A549 (cell line): Measurements from ENCODE around the gene FSTL5. TPM values are rescaled to one million over a fixed set of nuclear protein-coding genes. Genes with fewer than 3 reads are reported as not detected.

Source experiments
- ATAC-seq, 2 experiments: fragments of 200-7000 bp in 1 of 2; fragments of >200 bp in 1 of 2; cut with Nextera tagmentation in 1 of 2; cut with Tn5 transposase in 1 of 2; 3 replicates each; pipeline versions ENCODE4 v1.8.0 to v1.9.1; 2018 to 2020; ENCODE audit warnings: mild to moderate bottlenecking in 1 of 2, moderate library complexity in 1 of 2
- CTCF ChIA-PET: fragments of 300-600 bp; sonication (Branson Sonifier 250); formaldehyde crosslinking; extraction: SDS; loops from one replicate; lab custom pipeline; 2021; ENCODE audit warnings: antibody characterized with exemption, inconsistent platforms; lab: Yijun Ruan, JAX
- POLR2A ChIA-PET: fragments of 350-600 bp; formaldehyde crosslinking; extraction: SDS; loops from one replicate; lab custom pipeline; 2021; ENCODE audit warnings: antibody characterized with exemption, inconsistent platforms; lab: Yijun Ruan, JAX
- DNase-seq, 2 experiments: peaks; one replicate each; pipeline versions ENCODE4 v3.0.0 to v3.0.0-alpha.2; 2011 to 2016; ENCODE audit warnings: low read depth in 1 of 2, low spot score in 1 of 2
- FAIRE-seq: peaks from 2 replicates; lab custom pipeline; 2011; peaks lifted over from hg19 to GRCh38; lab: Jason Lieb, UNC
- H3K27ac ChIP-seq, 2 experiments: fragments of >200 bp; sonication (Bioruptor Twin); formaldehyde crosslinking; 3 replicates each; pipeline ENCODE4 v1.5.1; 2016 to 2017
- H3K4me1 ChIP-seq: fragments of >200 bp; sonication (Bioruptor Twin); formaldehyde crosslinking; 3 replicates; pipeline ENCODE4 v1.6.1; 2016
- H3K4me2 ChIP-seq: fragments of >200 bp; sonication (Bioruptor Twin); formaldehyde crosslinking; 3 replicates; pipeline ENCODE4 v1.6.1; 2016
- H3K4me3 ChIP-seq: fragments of >200 bp; sonication (Bioruptor Twin); formaldehyde crosslinking; 3 replicates; pipeline ENCODE4 v1.5.1; 2016
- H3K9me3 ChIP-seq: fragments of >200 bp; sonication (Bioruptor Twin); formaldehyde crosslinking; 3 replicates; pipeline ENCODE4 v1.6.1; 2016
- ATOH8 ChIP-seq: fragments of 250-450 bp; sonication (Bioruptor Pico); IDR thresholded peaks from 2 replicates; pipeline ENCODE4 v1.5.0; 2020; ENCODE audit warnings: low read depth, mild to moderate bottlenecking, moderate library complexity
- BHLHE40 ChIP-seq: IDR thresholded peaks from 2 replicates; pipeline ENCODE4 v1.6.1; 2012; ENCODE audit warnings: low read depth, low read length, inconsistent platforms
- CHD2 ChIP-seq: fragments of 150-350 bp; IDR thresholded peaks from 2 replicates; pipeline ENCODE4 v1.6.1; 2014; ENCODE audit warnings: low read length; ENCODE audit not compliant: partially characterized antibody
- CHD4 ChIP-seq: fragments of 200-600 bp; sonication (generic); IDR thresholded peaks from 2 replicates; pipeline ENCODE4 v1.6.1; 2016; ENCODE audit warnings: antibody characterized with exemption, mild to moderate bottlenecking, borderline replicate concordance
- EHF ChIP-seq: fragments of 250-450 bp; sonication (Bioruptor Pico); IDR thresholded peaks from 2 replicates; pipeline ENCODE4 v1.5.0; 2020; ENCODE audit warnings: mild to moderate bottlenecking
- ESRRA ChIP-seq: fragments of 150-350 bp; IDR thresholded peaks from 2 replicates; pipeline ENCODE4 v1.6.1; 2014; ENCODE audit warnings: mild to moderate bottlenecking, low read length, borderline replicate concordance
- FOSL2 ChIP-seq, 2 experiments: fragments of 450-650 bp in 1 of 2; fragments of >200 bp in 1 of 2; sonication (Bioruptor Twin) in 1 of 2; formaldehyde crosslinking; IDR thresholded peaks; 2 replicates each; pipeline versions ENCODE4 v1.5.0 to v1.6.1; 2016 to 2020; ENCODE audit warnings: mild to moderate bottlenecking in 1 of 2, moderate library complexity in 1 of 2
- HES2 ChIP-seq: fragments of >200 bp; sonication (Bioruptor Twin); formaldehyde crosslinking; IDR thresholded peaks from 2 replicates; pipeline ENCODE4 v1.6.1; 2016
- HMGXB4 ChIP-seq: fragments of 250-450 bp; sonication (Bioruptor Pico); IDR thresholded peaks from 2 replicates; pipeline ENCODE4 v1.5.0; 2021; ENCODE audit warnings: mild to moderate bottlenecking, moderate library complexity, borderline replicate concordance
- JUN ChIP-seq, 2 experiments: fragments of >200 bp; sonication (Bioruptor Twin); formaldehyde crosslinking; IDR thresholded peaks; 2 replicates in 1 of 2; 3 replicates in 1 of 2; pipeline ENCODE4 v1.6.1; 2016 to 2017
- JUNB ChIP-seq: fragments of >200 bp; sonication (Bioruptor Twin); formaldehyde crosslinking; IDR thresholded peaks from 2 replicates; pipeline ENCODE4 v1.6.1; 2016
- MAFK ChIP-seq: fragments of 450-650 bp; IDR thresholded peaks from 2 replicates; pipeline ENCODE4 v1.6.1; 2014; ENCODE audit not compliant: partially characterized antibody
- NFE2L2 ChIP-seq: fragments of 150-350 bp; conservative IDR thresholded peaks from 2 replicates; pipeline ENCODE4 v1.6.1; 2014; ENCODE audit warnings: low read length
- NR3C1 ChIP-seq: fragments of >200 bp; sonication (Bioruptor Twin); formaldehyde crosslinking; IDR thresholded peaks from 3 replicates; pipeline ENCODE4 v1.6.1; 2017
- PBX3 ChIP-seq: IDR thresholded peaks from 2 replicates; pipeline ENCODE4 v1.6.1; 2012
- RAD21 ChIP-seq, 2 experiments: fragments of >200 bp in 1 of 2; sonication (Bioruptor Twin) in 1 of 2; formaldehyde crosslinking in 1 of 2; IDR thresholded peaks in 1 of 2; conservative IDR thresholded peaks in 1 of 2; 2 replicates in 1 of 2; 3 replicates in 1 of 2; pipeline ENCODE4 v1.6.1; 2012 to 2018; ENCODE audit warnings: inconsistent platforms in 1 of 2
- REST ChIP-seq: fragments of 200-600 bp; sonication (generic); IDR thresholded peaks from 2 replicates; pipeline ENCODE4 v1.6.1; 2016; ENCODE audit warnings: antibody characterized with exemption, mild to moderate bottlenecking, moderate library complexity
- RNF2 ChIP-seq: fragments of 200-600 bp; sonication (generic); IDR thresholded peaks from 2 replicates; pipeline ENCODE4 v1.6.1; 2016; ENCODE audit warnings: low read depth, mild to moderate bottlenecking, antibody characterized with exemption, moderate library complexity, borderline replicate concordance
- TFCP2L1 ChIP-seq: fragments of 250-450 bp; sonication (Bioruptor Pico); IDR thresholded peaks from 2 replicates; pipeline ENCODE4 v1.5.0; 2021; ENCODE audit warnings: mild to moderate bottlenecking
- TP53 ChIP-seq: fragments of 250-450 bp; sonication (Bioruptor Pico); IDR thresholded peaks from 2 replicates; pipeline ENCODE4 v1.5.0; 2021; ENCODE audit warnings: mild to moderate bottlenecking, moderate library complexity
- ZC3H11A ChIP-seq: fragments of 450-650 bp; IDR thresholded peaks from 2 replicates; pipeline ENCODE4 v1.6.1; 2014; ENCODE audit warnings: antibody characterized with exemption, mild to moderate bottlenecking
- ZNF302 ChIP-seq: fragments of 250-450 bp; sonication (Bioruptor Pico); IDR thresholded peaks from 2 replicates; pipeline ENCODE4 v1.9.0; 2021; ENCODE audit warnings: inconsistent platforms, mild to moderate bottlenecking, moderate library complexity
- WGBS: methylation state at CpG from one replicate; pipeline ENCODE4 v1.1.6; 2017; ENCODE audit errors: missing lambda C conversion rate; 5-methylcytosine and 5-hydroxymethylcytosine counted together
- polyA plus RNA-seq, 4 experiments: library from polyadenylated mRNA; depleted of rRNA in 3 of 4; stranded (reverse); fragments of >200 nt; fragmentation: RNase III in 1 of 4; extraction: RNeasy Plus Mini Kit Qiagen cat#74134 plus additional on column Dnase treatment in 1 of 4; gene quantifications; 2 replicates in 3 of 4; 3 replicates in 1 of 4; pipeline ENCODE4 v1.2.3, GENCODE V29; 2011 to 2017
- TF ChIP-seq, protein P1 (sequence below): fragments of 450-650 bp; IDR thresholded peaks from 2 replicates; pipeline ENCODE4 v1.6.1; 2014; ENCODE audit warnings: antibody characterized with exemption
- TF ChIP-seq, protein P2 (sequence below): IDR thresholded peaks from 2 replicates; pipeline ENCODE4 v1.6.1; 2012; ENCODE audit warnings: low read depth, borderline replicate concordance

FSTL5 gene
- polyA plus RNA-seq, 2 of the 4 experiments (the other 2 are of a cell fraction): 0.06 to 0.10 TPM

DNA sequence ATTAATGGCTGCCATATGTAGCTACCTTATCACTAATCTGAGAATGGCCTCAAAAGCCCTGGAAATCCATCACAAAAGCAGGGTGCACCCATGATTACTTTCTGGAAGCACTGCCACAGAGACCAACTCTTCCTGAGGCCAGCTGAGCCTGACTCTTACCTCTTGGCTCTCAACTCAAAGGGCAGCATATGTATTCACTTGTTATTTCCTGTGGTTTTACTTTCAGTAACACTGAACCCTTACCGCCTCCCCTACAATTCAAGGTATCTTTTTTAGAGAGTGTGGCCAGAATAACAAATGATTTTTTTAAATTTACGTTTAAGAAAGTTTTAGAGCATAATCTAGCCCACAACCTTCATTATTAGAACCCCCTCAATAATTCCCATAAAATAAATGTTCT lies 434.9 kb downstream of the FSTL5 start:
- WGBS: 48% methylated on average over 2 of the region's 2 CpGs
- H3K27ac ChIP-seq: no peak overlapping the region
- POLR2A ChIA-PET: no interaction called here
- FAIRE-seq (no peak), DNase-seq (no peak), ATAC-seq (no peak)
- TF ChIP-seq ZC3H11A: no peak
- TF ChIP-seq FOSL2 (IDR thresholded peaks at IDR 0.05): no peak
- TF ChIP-seq FOSL2 (CRISPR knock-in tag; IDR thresholded peaks at IDR 0.05): no peak
- TF ChIP-seq NFE2L2: no peak
- no peak for TF ChIP-seq NR3C1
- TF ChIP-seq TP53 (CRISPR knock-in tag): no peak
- no peak for TF ChIP-seq BHLHE40
- TF ChIP-seq, protein P1, sequence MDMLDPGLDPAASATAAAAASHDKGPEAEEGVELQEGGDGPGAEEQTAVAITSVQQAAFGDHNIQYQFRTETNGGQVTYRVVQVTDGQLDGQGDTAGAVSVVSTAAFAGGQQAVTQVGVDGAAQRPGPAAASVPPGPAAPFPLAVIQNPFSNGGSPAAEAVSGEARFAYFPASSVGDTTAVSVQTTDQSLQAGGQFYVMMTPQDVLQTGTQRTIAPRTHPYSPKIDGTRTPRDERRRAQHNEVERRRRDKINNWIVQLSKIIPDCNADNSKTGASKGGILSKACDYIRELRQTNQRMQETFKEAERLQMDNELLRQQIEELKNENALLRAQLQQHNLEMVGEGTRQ: no peak
- TF ChIP-seq PBX3: no peak
- no peaks in the 10 kb centered on the region for H3K9me3 ChIP-seq
- no peak overlapping the region for H3K4me2 ChIP-seq
- no peaks in the 10 kb centered on the region for H3K4me1 ChIP-seq
- CTCF ChIA-PET: no interaction called here
- H3K4me3 ChIP-seq: no peak overlapping the region

GRCh38 chr4:161721947-161722346 lies 441.9 kb downstream of the FSTL5 start:
- ATAC-seq: no peak
- no peaks in the 10 kb centered on the region for H3K9me3 ChIP-seq
- no peak for FAIRE-seq
- no peak for DNase-seq
- POLR2A ChIA-PET: no interaction called here
- H3K4me3 ChIP-seq: no peak overlapping the region
- no peak overlapping the region for H3K4me2 ChIP-seq
- TF ChIP-seq, protein P2, sequence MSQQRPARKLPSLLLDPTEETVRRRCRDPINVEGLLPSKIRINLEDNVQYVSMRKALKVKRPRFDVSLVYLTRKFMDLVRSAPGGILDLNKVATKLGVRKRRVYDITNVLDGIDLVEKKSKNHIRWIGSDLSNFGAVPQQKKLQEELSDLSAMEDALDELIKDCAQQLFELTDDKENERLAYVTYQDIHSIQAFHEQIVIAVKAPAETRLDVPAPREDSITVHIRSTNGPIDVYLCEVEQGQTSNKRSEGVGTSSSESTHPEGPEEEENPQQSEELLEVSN: no peak
- TF ChIP-seq NFE2L2: no peak
- TF ChIP-seq JUN (IDR thresholded peaks at IDR 0.05): no peak
- TF ChIP-seq TFCP2L1 (CRISPR knock-in tag): no peak
- no peak for TF ChIP-seq RNF2
- TF ChIP-seq ESRRA: no peak
- no peak for TF ChIP-seq REST
- no peak for TF ChIP-seq MAFK
- no peak for TF ChIP-seq HES2
- no peak for TF ChIP-seq HMGXB4
- TF ChIP-seq TP53 (CRISPR knock-in tag): no peak
- TF ChIP-seq RAD21 (conservative IDR thresholded peaks at IDR 0.05 in 1 of 2, IDR thresholded peaks at IDR 0.05 in 1 of 2): no peak
- TF ChIP-seq ZNF302 (CRISPR knock-in tag): no peak
- TF ChIP-seq CHD4: no peak
- TF ChIP-seq ATOH8 (CRISPR knock-in tag): no peak
- no peak for TF ChIP-seq JUNB
- no peak for TF ChIP-seq EHF (CRISPR knock-in tag)
- no peak for TF ChIP-seq CHD2
- no peak overlapping the region for H3K27ac ChIP-seq
- H3K4me1 ChIP-seq: no peaks in the 10 kb centered on the region
- CTCF ChIA-PET: no interaction called here
